ENCODE data around the gene CELF4.

CELF4 gene

GRCh38 chr18:37434161-37434860 is 131.3 kb downstream of the CELF4 start:
- Histone ChIP-seq H3K4me3 (no peak overlapping the region), H3K9me3 (no peaks in the 10 kb centered on the region), H3K4me1 (no peaks in the 10 kb centered on the region), H3K27me3 (ENCODE audit: low read depth) (no peaks in the 10 kb centered on the region), H3K36me3 (replicated peaks) (no peaks in the 10 kb centered on the region)
- no peak for DNase-seq (ENCODE audit: low spot score in 2 of 2)
- in situ Hi-C loops (cut with MboI; ENCODE audit: low sequenced_read_pairs) = no loop called here

GRCh38 chr18:37432436-37433195 is 133.0 kb downstream of the CELF4 start:
- DNase-seq (ENCODE audit: low spot score in 2 of 2) = no peak
- Histone ChIP-seq H3K27me3 (ENCODE audit: low read depth) (no peaks in the 10 kb centered on the region), H3K9me3 (no peaks in the 10 kb centered on the region), H3K4me1 (no peaks in the 10 kb centered on the region), H3K36me3 (replicated peaks) (no peaks in the 10 kb centered on the region), H3K4me3 (no peak overlapping the region)
- in situ Hi-C loops (cut with MboI; ENCODE audit: low sequenced_read_pairs) = no loop called here

GRCh38 chr18:37430357-37431076 is 135.1 kb downstream of the CELF4 start:
- H3K36me3 ChIP-seq (replicated peaks) = no peaks in the 10 kb centered on the region
- no peaks in the 10 kb centered on the region for H3K27me3 ChIP-seq (ENCODE audit: low read depth)
- no peaks in the 10 kb centered on the region for H3K9me3 ChIP-seq
- DNase-seq (ENCODE audit: low spot score in 2 of 2) = peak in 1 of 2 experiments; percentile 21
- H3K4me3 ChIP-seq = no peak overlapping the region
- in situ Hi-C loops (cut with MboI; ENCODE audit: low sequenced_read_pairs) = no loop called here
- H3K4me1 ChIP-seq = no peaks in the 10 kb centered on the region

- no peaks in the 10 kb centered on the region for H3K9me3 ChIP-seq
- H3K4me3 ChIP-seq = no peak overlapping the region
- in situ Hi-C loops (cut with MboI; ENCODE audit: low sequenced_read_pairs) = no loop called here
- H3K4me1 ChIP-seq = no peaks in the 10 kb centered on the region
- H3K36me3 ChIP-seq (replicated peaks) = no peaks in the 10 kb centered on the region
- no peaks in the 10 kb centered on the region for H3K27me3 ChIP-seq (ENCODE audit: low read depth)
- peak in 1 of 2 experiments; percentile 10 for DNase-seq (ENCODE audit: low spot score in 2 of 2)
Observed at GRCh38 chr18:37429791-37430190, 135.8 kb downstream of the CELF4 start.

GRCh38 chr18:37428288-37428974 is 137.2 kb downstream of the CELF4 start:
- H3K36me3 ChIP-seq (replicated peaks) = no peaks in the 10 kb centered on the region
- in situ Hi-C loops (cut with MboI; ENCODE audit: low sequenced_read_pairs) = no loop called here
- H3K4me3 ChIP-seq = no peak overlapping the region
- no peak for DNase-seq (ENCODE audit: low spot score in 2 of 2)
- H3K9me3 ChIP-seq = no peaks in the 10 kb centered on the region
- H3K27me3 ChIP-seq (ENCODE audit: low read depth) = no peaks in the 10 kb centered on the region
- no peaks in the 10 kb centered on the region for H3K4me1 ChIP-seq

- Histone ChIP-seq H3K36me3 (replicated peaks) (no peaks in the 10 kb centered on the region), H3K9me3 (no peaks in the 10 kb centered on the region), H3K4me3 (no peak overlapping the region), H3K4me1 (no peaks in the 10 kb centered on the region), H3K27me3 (ENCODE audit: low read depth) (no peaks in the 10 kb centered on the region)
- in situ Hi-C loops (cut with MboI; ENCODE audit: low sequenced_read_pairs) = no loop called here
- DNase-seq (ENCODE audit: low spot score in 2 of 2) = no peak
Observed at GRCh38 chr18:37426586-37426985, 139.0 kb downstream of the CELF4 start.

GRCh38 chr18:37425222-37425621 is 140.4 kb downstream of the CELF4 start:
- DNase-seq (ENCODE audit: low spot score in 2 of 2) = no peak
- H3K9me3 ChIP-seq = no peaks in the 10 kb centered on the region
- no peaks in the 10 kb centered on the region for H3K27me3 ChIP-seq (ENCODE audit: low read depth)
- H3K36me3 ChIP-seq (replicated peaks) = no peaks in the 10 kb centered on the region
- no peaks in the 10 kb centered on the region for H3K4me1 ChIP-seq
- in situ Hi-C loops (cut with MboI; ENCODE audit: low sequenced_read_pairs) = no loop called here
- no peak overlapping the region for H3K4me3 ChIP-seq

- in situ Hi-C loops (cut with MboI; ENCODE audit: low sequenced_read_pairs) = no loop called here
- no peak for DNase-seq (ENCODE audit: low spot score in 2 of 2)
- H3K4me3 ChIP-seq = no peak overlapping the region
- H3K4me1 ChIP-seq = no peaks in the 10 kb centered on the region
- no peaks in the 10 kb centered on the region for H3K36me3 ChIP-seq (replicated peaks)
- no peaks in the 10 kb centered on the region for H3K27me3 ChIP-seq (ENCODE audit: low read depth)
- H3K9me3 ChIP-seq = no peaks in the 10 kb centered on the region
Observed at GRCh38 chr18:37424507-37424906, 141.1 kb downstream of the CELF4 start.

GRCh38 chr18:37422596-37422995 is 143.0 kb downstream of the CELF4 start:
- no peaks in the 10 kb centered on the region for H3K36me3 ChIP-seq (replicated peaks)
- no peak overlapping the region for H3K4me3 ChIP-seq
- H3K4me1 ChIP-seq = no peaks in the 10 kb centered on the region
- in situ Hi-C loops (cut with MboI; ENCODE audit: low sequenced_read_pairs) = no loop called here
- no peak for DNase-seq (ENCODE audit: low spot score in 2 of 2)
- H3K27me3 ChIP-seq (ENCODE audit: low read depth) = no peaks in the 10 kb centered on the region
- no peaks in the 10 kb centered on the region for H3K9me3 ChIP-seq

- Histone ChIP-seq H3K4me1 (no peaks in the 10 kb centered on the region), H3K4me3 (no peak overlapping the region), H3K36me3 (replicated peaks) (no peaks in the 10 kb centered on the region), H3K9me3 (no peaks in the 10 kb centered on the region), H3K27me3 (ENCODE audit: low read depth) (no peaks in the 10 kb centered on the region)
- no peak for DNase-seq (ENCODE audit: low spot score in 2 of 2)
- in situ Hi-C loops (cut with MboI; ENCODE audit: low sequenced_read_pairs) = no loop called here
Observed at GRCh38 chr18:37422116-37422515, 143.5 kb downstream of the CELF4 start.

- in situ Hi-C loops (cut with MboI; ENCODE audit: low sequenced_read_pairs) = no loop called here
- H3K4me3 ChIP-seq = no peak overlapping the region
- no peaks in the 10 kb centered on the region for H3K27me3 ChIP-seq (ENCODE audit: low read depth)
- H3K36me3 ChIP-seq (replicated peaks) = no peaks in the 10 kb centered on the region
- H3K9me3 ChIP-seq = no peaks in the 10 kb centered on the region
- no peaks in the 10 kb centered on the region for H3K4me1 ChIP-seq
- no peak for DNase-seq (ENCODE audit: low spot score in 2 of 2)
Observed at GRCh38 chr18:37421341-37422077, 144.1 kb downstream of the CELF4 start.

- H3K27me3 ChIP-seq (ENCODE audit: low read depth) = no peaks in the 10 kb centered on the region
- no peak for DNase-seq (ENCODE audit: low spot score in 2 of 2)
- no peaks in the 10 kb centered on the region for H3K9me3 ChIP-seq
- H3K36me3 ChIP-seq (replicated peaks) = no peaks in the 10 kb centered on the region
- no peaks in the 10 kb centered on the region for H3K4me1 ChIP-seq
- no peak overlapping the region for H3K4me3 ChIP-seq
- in situ Hi-C loops (cut with MboI; ENCODE audit: low sequenced_read_pairs) = no loop called here
Observed at GRCh38 chr18:37420315-37420880, 145.2 kb downstream of the CELF4 start.

- Histone ChIP-seq H3K4me3 (no peak overlapping the region), H3K4me1 (no peaks in the 10 kb centered on the region), H3K27me3 (ENCODE audit: low read depth) (no peaks in the 10 kb centered on the region), H3K9me3 (no peaks in the 10 kb centered on the region), H3K36me3 (replicated peaks) (no peaks in the 10 kb centered on the region)
- DNase-seq (ENCODE audit: low spot score in 2 of 2) = no peak
- in situ Hi-C loops (cut with MboI; ENCODE audit: low sequenced_read_pairs) = no loop called here
Observed at GRCh38 chr18:37419866-37420265, 145.7 kb downstream of the CELF4 start.
